VCaP (cell line): ENCODE measurements around the gene GUCY2F.

ENCODE experiments used
- H3K27ac ChIP-seq: fragments of 450-650 bp; 2 replicates; pipeline ENCODE4 v1.5.1; 2017
- TF ChIP-seq, protein P1 (sequence below): fragments of 450-650 bp; conservative IDR thresholded peaks from 2 replicates; pipeline ENCODE4 v1.5.1; 2017; ENCODE audit warnings: mild to moderate bottlenecking, moderate library complexity

Gene GUCY2F

DNA sequence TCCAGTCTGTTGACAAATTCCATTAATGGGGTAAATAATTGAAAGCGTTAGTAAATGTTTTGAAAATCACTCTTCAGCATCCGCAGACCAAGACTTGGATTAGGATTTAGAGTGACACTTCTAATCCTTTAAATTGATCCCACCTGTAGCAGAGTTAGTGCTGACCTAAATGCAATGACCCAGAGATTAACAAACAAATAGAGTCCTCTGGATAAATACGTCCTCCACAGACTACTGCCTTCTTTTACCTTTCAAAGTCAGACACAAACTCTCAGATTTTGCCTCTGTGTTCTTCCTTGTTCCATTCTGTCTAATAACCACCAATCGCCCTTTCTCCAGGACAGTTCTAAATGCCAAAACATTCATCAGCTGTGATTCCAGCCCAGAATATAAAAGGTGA is at the start of gene GUCY2F:
Gene GUCY2F, minus strand, starts transcription at position 101 of the 400 bp plus-strand sequence. CDS start 6,150 bp downstream, outside the sequence.
- TF ChIP-seq, protein P1, sequence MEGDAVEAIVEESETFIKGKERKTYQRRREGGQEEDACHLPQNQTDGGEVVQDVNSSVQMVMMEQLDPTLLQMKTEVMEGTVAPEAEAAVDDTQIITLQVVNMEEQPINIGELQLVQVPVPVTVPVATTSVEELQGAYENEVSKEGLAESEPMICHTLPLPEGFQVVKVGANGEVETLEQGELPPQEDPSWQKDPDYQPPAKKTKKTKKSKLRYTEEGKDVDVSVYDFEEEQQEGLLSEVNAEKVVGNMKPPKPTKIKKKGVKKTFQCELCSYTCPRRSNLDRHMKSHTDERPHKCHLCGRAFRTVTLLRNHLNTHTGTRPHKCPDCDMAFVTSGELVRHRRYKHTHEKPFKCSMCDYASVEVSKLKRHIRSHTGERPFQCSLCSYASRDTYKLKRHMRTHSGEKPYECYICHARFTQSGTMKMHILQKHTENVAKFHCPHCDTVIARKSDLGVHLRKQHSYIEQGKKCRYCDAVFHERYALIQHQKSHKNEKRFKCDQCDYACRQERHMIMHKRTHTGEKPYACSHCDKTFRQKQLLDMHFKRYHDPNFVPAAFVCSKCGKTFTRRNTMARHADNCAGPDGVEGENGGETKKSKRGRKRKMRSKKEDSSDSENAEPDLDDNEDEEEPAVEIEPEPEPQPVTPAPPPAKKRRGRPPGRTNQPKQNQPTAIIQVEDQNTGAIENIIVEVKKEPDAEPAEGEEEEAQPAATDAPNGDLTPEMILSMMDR: no peak
- H3K27ac ChIP-seq: no peak within 1 kb of the TSS

DNA sequence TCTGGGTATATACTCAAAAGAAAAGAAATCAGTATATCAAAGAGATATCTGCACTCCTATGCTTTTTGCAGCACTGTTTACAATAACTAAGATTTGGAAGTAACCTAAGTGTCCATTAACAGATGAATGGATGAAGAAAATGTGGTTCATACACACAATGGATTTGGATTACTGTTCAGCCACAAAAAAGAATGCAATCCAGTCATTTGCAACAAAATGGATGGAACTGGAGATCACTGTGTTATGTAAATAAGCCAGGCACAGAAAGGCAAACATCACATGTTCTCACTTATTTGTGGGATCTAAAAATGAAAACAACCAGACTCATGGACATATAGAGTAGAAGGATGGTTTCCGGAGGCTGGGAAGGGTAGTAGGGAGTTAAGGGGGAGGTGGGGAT is 37.1 kb upstream of the GUCY2F start:
- TF ChIP-seq, protein P1: no peak
- H3K27ac ChIP-seq: no peak overlapping the region

DNA sequence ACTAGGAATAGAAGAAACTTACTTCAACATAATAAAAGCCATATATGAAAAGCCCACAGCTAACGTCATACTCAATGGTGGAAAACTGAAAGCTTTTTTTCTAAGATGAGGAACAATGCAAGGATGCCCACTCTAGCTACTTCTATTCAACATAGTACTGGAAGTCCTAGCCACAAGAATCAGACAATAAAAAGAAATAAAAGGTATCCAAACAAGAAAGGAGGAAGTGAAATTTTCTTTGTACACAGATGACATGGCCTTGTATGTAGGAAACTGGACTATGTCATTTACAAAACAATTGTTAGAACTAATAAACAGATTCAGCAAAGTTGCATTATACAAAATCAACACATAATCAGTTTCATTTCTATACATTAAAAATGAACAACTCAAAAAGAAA is 29.2 kb upstream of the GUCY2F start:
- no peak overlapping the region for H3K27ac ChIP-seq
- TF ChIP-seq, protein P1: no peak

DNA sequence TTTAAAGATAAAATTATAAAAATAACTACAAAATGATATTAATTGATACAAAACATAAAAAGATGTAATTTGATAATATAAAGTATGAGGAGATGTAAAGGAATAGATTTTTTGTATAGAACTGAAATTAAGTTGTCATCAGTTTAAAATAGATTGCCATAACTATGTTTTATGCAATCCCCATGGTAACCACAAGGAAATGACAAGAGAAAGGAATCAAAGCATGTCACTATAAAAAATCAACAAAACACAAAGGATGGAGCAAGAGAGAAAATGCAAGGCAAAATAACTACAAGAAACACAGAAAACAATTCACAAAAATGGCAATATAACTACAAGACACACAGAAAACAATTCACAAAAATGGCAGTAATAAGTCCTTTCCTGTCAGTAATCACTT is 27.0 kb upstream of the GUCY2F start:
- no peak overlapping the region for H3K27ac ChIP-seq
- TF ChIP-seq, protein P1: no peak

DNA sequence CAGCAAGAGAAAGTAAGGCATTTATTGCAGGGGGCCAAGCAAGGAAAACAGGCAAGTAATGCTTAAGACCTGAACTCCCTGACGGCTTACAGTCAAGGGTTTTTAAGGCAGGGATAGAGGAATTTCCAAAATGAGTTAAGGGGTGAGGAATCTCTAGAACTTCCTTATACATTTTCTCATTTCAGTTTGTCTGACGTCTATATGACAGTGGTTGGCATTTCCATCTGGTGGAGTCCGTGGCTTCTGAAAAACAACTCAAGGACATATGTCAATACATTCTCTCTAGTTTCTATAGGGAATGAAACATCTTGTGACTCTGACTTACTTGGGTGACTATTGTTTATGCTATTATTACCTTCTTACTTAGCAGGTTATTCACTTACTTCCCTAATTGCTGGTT is 19.3 kb upstream of the GUCY2F start:
- TF ChIP-seq, protein P1: no peak
- H3K27ac ChIP-seq: no peak overlapping the region

DNA sequence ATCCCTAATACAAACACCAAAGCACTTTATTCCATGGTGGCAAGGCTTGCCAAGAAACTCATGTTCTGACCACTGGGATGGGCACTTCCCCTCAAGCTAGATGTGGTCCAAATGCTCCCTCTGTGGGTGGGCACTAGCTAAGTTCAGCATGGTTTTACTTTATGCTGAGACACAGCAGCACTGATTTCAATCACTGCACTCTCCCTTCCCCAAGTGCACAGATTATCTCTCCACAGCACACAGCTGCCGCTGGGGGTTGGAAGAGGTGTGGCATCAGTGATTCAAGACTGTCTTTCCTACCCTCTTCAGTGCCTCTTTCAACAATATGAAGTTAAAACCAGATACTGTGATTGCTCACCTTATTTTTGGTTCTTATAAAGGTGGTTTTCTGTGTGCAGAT is 16.5 kb upstream of the GUCY2F start:
- TF ChIP-seq, protein P1: no peak

DNA sequence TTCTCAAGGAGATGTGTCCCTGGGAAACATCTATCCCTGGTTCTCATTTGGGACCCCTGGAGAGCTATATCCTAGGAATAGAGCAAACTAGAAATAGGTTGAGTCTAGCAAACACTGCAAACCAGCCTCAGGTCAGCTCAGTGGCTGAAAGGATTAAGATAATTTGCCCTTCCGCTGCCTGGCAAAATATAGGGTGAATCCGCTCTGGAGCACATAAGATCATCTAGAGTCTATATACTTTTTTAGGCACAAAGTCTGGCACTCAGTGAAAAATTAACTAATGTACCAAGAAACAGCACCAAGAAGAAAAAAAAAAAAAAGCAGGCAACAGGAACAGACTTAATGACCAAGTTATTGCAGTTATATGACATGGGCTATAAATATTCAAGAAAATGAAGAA is 7.3 kb upstream of the GUCY2F start:
- H3K27ac ChIP-seq: no peak overlapping the region
- TF ChIP-seq, protein P1: no peak

More for the DNA sequence above, 16.5 kb upstream of the GUCY2F start:
- no peak overlapping the region for H3K27ac ChIP-seq

DNA sequence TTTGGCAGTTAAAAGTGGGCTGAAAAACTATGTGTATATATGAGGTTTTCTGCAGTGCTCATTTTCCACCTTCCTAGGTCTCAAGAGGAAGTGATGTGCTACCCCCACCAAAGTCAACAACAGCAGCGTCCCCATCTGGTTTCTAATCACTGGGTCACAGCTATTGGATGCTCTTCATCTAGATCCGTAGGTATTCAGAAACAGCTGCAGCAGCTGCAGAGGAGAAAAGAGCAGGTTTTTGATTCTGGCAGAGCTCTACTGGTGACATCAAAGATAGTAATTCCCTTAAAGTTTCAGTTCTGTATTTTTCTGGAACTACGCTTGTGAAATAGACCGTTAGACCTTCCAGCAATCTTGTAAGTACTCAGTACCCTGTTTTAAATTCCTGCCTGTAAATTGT is 5.8 kb upstream of the GUCY2F start:
- TF ChIP-seq, protein P1: no peak
- H3K27ac ChIP-seq: no peak overlapping the region
